ENCODE results near the gene ZNF334. TPM values are rescaled to one million over a fixed set of nuclear protein-coding genes. Genes with fewer than 3 reads are reported as not detected.

ZNF334 gene
- polyA plus RNA-seq, 1 donor (not counting 4 experiments of a cell fraction or from before 2014, with no cell fraction given) = 1.3 TPM

DNA sequence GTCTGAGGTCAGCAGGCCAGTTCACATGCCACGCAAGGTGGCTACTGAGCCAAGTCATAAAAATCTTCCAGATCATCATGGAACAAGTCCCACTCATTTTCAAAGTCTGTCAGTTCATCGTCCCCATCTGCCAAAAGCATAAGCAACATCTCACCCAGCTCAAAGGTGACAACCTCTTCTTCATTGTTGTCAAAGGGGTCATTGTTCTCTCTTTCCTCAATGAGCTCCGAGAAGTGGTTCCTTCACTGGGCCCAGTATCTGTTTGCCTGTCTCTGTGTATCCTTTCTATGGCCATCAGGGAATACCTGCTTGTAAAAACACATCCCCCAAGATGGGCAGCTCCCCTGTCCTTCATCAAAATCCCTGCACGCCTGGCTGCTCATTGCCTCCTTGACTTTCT lies 49.5 kb downstream of the ZNF334 start:
- DNase-seq (ENCODE audit: low read depth, low spot score) = no peak
- dilution Hi-C loops (cut with MboI; ENCODE audit: extremely low pct_ligation_motif_present, low sequenced_read_pairs) = no loop called here
- peaks cover 3% of the 10 kb centered on the region for H3K27me3 ChIP-seq (ENCODE audit: control insufficient read depth, extremely low read depth, insufficient read depth, low read length)
- TF ChIP-seq EZH2 (IDR thresholded peaks at IDR 0.05; ENCODE audit: low read length) (no peak), CTCF (optimal IDR thresholded peaks at IDR 0.05 in 1 of 3, IDR thresholded peaks at IDR 0.05 in 1 of 3, conservative IDR thresholded peaks at IDR 0.05 in 1 of 3; ENCODE audit: extremely low read depth in 1 of 3, insufficient read depth in 2 of 3, low read length in 3 of 3) (no peak)
- no peak overlapping the region for H3K27ac ChIP-seq (ENCODE audit: control insufficient read depth, insufficient read depth, low read length)
- no peak overlapping the region for H3K4me2 ChIP-seq (ENCODE audit: control insufficient read depth, extremely low read depth, insufficient read depth, low read depth, low read length)
- no peaks in the 10 kb centered on the region for H3K36me3 ChIP-seq (ENCODE audit: control insufficient read depth in 2 of 2, extremely low read depth in 1 of 2, insufficient read depth in 2 of 2, low read length in 2 of 2)
- H3K79me2 ChIP-seq (ENCODE audit: control insufficient read depth, insufficient read depth, low read length) = no peaks in the 10 kb centered on the region
- H2AFZ ChIP-seq (ENCODE audit: control insufficient read depth, low read length) = no peak overlapping the region
- no peak overlapping the region for H3K4me3 ChIP-seq (ENCODE audit: control insufficient read depth in 2 of 3, extremely low read depth in 1 of 3, insufficient read depth in 2 of 3, low read depth in 1 of 3, low read length in 3 of 3)
- no peaks in the 10 kb centered on the region for H3K9me1 ChIP-seq (ENCODE audit: control insufficient read depth, extremely low read depth, insufficient read depth, low read length)
- no peaks in the 10 kb centered on the region for H3K4me1 ChIP-seq (ENCODE audit: control insufficient read depth, extremely low read depth, insufficient read depth, low read length)
- H4K20me1 ChIP-seq (ENCODE audit: control insufficient read depth, extremely low read depth, insufficient read depth, low read length) = no peaks in the 10 kb centered on the region
- FAIRE-seq = no peak
- H3K9ac ChIP-seq (ENCODE audit: control insufficient read depth, extremely low read depth, insufficient read depth, low read length) = no peak overlapping the region
- H3K9me3 ChIP-seq (ENCODE audit: control insufficient read depth, low read depth, low read length) = no peaks in the 10 kb centered on the region

- Histone ChIP-seq H3K9ac (ENCODE audit: control insufficient read depth, extremely low read depth, insufficient read depth, low read length) (no peak overlapping the region), H3K9me1 (ENCODE audit: control insufficient read depth, extremely low read depth, insufficient read depth, low read length) (no peaks in the 10 kb centered on the region), H3K9me3 (ENCODE audit: control insufficient read depth, low read depth, low read length) (peaks cover 3% of the 10 kb centered on the region), H3K79me2 (ENCODE audit: control insufficient read depth, insufficient read depth, low read length) (no peaks in the 10 kb centered on the region), H3K4me2 (ENCODE audit: control insufficient read depth, extremely low read depth, insufficient read depth, low read depth, low read length) (no peak overlapping the region), H3K27me3 (ENCODE audit: control insufficient read depth, extremely low read depth, insufficient read depth, low read length) (peaks cover 11% of the 10 kb centered on the region), H3K36me3 (ENCODE audit: control insufficient read depth in 2 of 2, extremely low read depth in 1 of 2, insufficient read depth in 2 of 2, low read length in 2 of 2) (no peaks in the 10 kb centered on the region), H3K4me1 (ENCODE audit: control insufficient read depth, extremely low read depth, insufficient read depth, low read length) (no peaks in the 10 kb centered on the region), H4K20me1 (ENCODE audit: control insufficient read depth, extremely low read depth, insufficient read depth, low read length) (no peaks in the 10 kb centered on the region), H2AFZ (ENCODE audit: control insufficient read depth, low read length) (no peak overlapping the region), H3K4me3 (ENCODE audit: control insufficient read depth in 2 of 3, extremely low read depth in 1 of 3, insufficient read depth in 2 of 3, low read depth in 1 of 3, low read length in 3 of 3) (no peak overlapping the region), H3K27ac (ENCODE audit: control insufficient read depth, insufficient read depth, low read length) (no peak overlapping the region)
- DNase-seq (ENCODE audit: low read depth, low spot score) (no peak), FAIRE-seq (no peak)
- TF ChIP-seq EZH2 (IDR thresholded peaks at IDR 0.05; ENCODE audit: low read length) (no peak), CTCF (optimal IDR thresholded peaks at IDR 0.05 in 1 of 3, IDR thresholded peaks at IDR 0.05 in 1 of 3, conservative IDR thresholded peaks at IDR 0.05 in 1 of 3; ENCODE audit: extremely low read depth in 1 of 3, insufficient read depth in 2 of 3, low read length in 3 of 3) (no peak)
- dilution Hi-C loops (cut with MboI; ENCODE audit: extremely low pct_ligation_motif_present, low sequenced_read_pairs) = no loop called here
Measured at GRCh38 chr20:46461808-46462207, 51.6 kb downstream of the ZNF334 start.
